Thyroid gland (tissue), 4 donors: Measurements from ENCODE around the gene ADPRHL1.

Source experiments
- POLR2A ChIP-seq, 2 donors: fragments of 450-650 bp; IDR thresholded peaks; one replicate each; pipeline ENCODE4 v1.6.1; 2017; ENCODE audit warnings: antibody characterized with exemption in 2 of 2, mild to moderate bottlenecking in 2 of 2, moderate library complexity in 1 of 2
- TF ChIP-seq, protein P1 (sequence below), 6 experiments: fragments of 200-600 bp in 3 of 6; fragments of 450-650 bp in 3 of 6; sonication (generic) in 3 of 6; IDR thresholded peaks; one replicate each; pipeline ENCODE4 v1.5.1; 2016 to 2019; ENCODE audit warnings: antibody characterized with exemption in 6 of 6, mild to moderate bottlenecking in 2 of 6, inconsistent platforms in 1 of 6, moderate library complexity in 1 of 6

- TF ChIP-seq, protein P1, sequence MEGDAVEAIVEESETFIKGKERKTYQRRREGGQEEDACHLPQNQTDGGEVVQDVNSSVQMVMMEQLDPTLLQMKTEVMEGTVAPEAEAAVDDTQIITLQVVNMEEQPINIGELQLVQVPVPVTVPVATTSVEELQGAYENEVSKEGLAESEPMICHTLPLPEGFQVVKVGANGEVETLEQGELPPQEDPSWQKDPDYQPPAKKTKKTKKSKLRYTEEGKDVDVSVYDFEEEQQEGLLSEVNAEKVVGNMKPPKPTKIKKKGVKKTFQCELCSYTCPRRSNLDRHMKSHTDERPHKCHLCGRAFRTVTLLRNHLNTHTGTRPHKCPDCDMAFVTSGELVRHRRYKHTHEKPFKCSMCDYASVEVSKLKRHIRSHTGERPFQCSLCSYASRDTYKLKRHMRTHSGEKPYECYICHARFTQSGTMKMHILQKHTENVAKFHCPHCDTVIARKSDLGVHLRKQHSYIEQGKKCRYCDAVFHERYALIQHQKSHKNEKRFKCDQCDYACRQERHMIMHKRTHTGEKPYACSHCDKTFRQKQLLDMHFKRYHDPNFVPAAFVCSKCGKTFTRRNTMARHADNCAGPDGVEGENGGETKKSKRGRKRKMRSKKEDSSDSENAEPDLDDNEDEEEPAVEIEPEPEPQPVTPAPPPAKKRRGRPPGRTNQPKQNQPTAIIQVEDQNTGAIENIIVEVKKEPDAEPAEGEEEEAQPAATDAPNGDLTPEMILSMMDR (IDR thresholded peaks at IDR 0.05) = peak in 4 of 6 experiments; percentile 5 to 22 (median 20)
- no peak for TF ChIP-seq POLR2A (IDR thresholded peaks at IDR 0.05)
Measured at GRCh38 chr13:113458253-113459065, 5.2 kb upstream of the ADPRHL1 start.
